Activated CD8-positive, alpha-beta T cell treated with anti-CD3 and anti-CD28 coated beads for 36 hours (primary cell): ENCODE measurements around the gene IL9. TPM values are rescaled to one million over a fixed set of nuclear protein-coding genes. Genes with fewer than 3 reads are reported as not detected.

Source experiments
- ATAC-seq: fragments of 200-7000 bp; cut with Tn5 transposase; one replicate; pipeline ENCODE4 v1.10.0; 2021; ENCODE audit warnings: mild to moderate bottlenecking, moderate library complexity
- CTCF ChIA-PET: fragments of 350-600 bp; sonication (Branson Sonifier 250); formaldehyde crosslinking; loops from one replicate; lab custom pipeline; 2021; ENCODE audit warnings: antibody characterized with exemption; lab: Charles Lee
- POLR2A ChIA-PET: fragments of 350-600 bp; sonication (Branson Sonifier 250); formaldehyde crosslinking; loops from one replicate; lab custom pipeline; 2021; ENCODE audit warnings: antibody characterized with exemption; lab: Charles Lee
- DNase-seq: peaks from one replicate; pipeline ENCODE4 v3.0.0-alpha.2; 2020
- H3K27ac Mint-ChIP-seq: one replicate; pipeline ENCODE4 v1.8.0; 2021; ENCODE audit warnings: mild to moderate bottlenecking, mixed read lengths
- H3K27me3 Mint-ChIP-seq: one replicate; pipeline ENCODE4 v1.8.0; 2021; ENCODE audit warnings: mixed read lengths
- H3K36me3 Mint-ChIP-seq: one replicate; pipeline ENCODE4 v1.8.0; 2021; ENCODE audit warnings: low read depth, mixed read lengths
- H3K4me1 Mint-ChIP-seq: one replicate; pipeline ENCODE4 v1.8.0; 2021; ENCODE audit warnings: low read depth, mixed read lengths
- H3K4me3 Mint-ChIP-seq: one replicate; pipeline ENCODE4 v1.8.0; 2021; ENCODE audit warnings: mild to moderate bottlenecking, moderate library complexity, mixed read lengths
- H3K9me3 Mint-ChIP-seq: one replicate; pipeline ENCODE4 v1.8.0; 2021; ENCODE audit warnings: mixed read lengths
- CTCF ChIP-seq: fragments of 200-600 bp; IDR thresholded peaks from one replicate; pipeline ENCODE4 v1.8.0; 2022; ENCODE audit warnings: antibody characterized with exemption, mild to moderate bottlenecking
- intact Hi-C: fragments of 100-400 bp; cut with micrococcal nuclease; formaldehyde crosslinking; loops from one replicate; pipeline ENCODE4 v1.10.0; 2022
- total RNA-seq, 2 experiments: library from RNA; stranded (reverse); gene quantifications; one replicate each; pipeline ENCODE4 v1.2.3, GENCODE V29; 2021

Gene IL9
- total RNA-seq, 2 experiments from 2014 or later = not detected

GRCh38 chr5:135937245-135937911, 41.7 kb upstream of the IL9 start:
- Mint-ChIP-seq H3K4me3 (no peak overlapping the region), H3K4me1 (no peaks in the 10 kb centered on the region), H3K27me3 (peaks cover 13% of the 10 kb centered on the region), H3K27ac (no peak overlapping the region), H3K36me3 (no peaks in the 10 kb centered on the region), H3K9me3 (no peaks in the 10 kb centered on the region)
- ATAC-seq (no peak), DNase-seq (no peak)
- TF ChIP-seq CTCF = no peak
- intact Hi-C loops = no loop called here
- ChIA-PET CTCF (interaction anchor here (0.8 to 1.3 kb wide), 2 partner anchors 19 to 145 kb away, joined by 3 to 5 read pairs; no protein-coding TSS in a partner anchor), POLR2A (no interaction called here)

DNA sequence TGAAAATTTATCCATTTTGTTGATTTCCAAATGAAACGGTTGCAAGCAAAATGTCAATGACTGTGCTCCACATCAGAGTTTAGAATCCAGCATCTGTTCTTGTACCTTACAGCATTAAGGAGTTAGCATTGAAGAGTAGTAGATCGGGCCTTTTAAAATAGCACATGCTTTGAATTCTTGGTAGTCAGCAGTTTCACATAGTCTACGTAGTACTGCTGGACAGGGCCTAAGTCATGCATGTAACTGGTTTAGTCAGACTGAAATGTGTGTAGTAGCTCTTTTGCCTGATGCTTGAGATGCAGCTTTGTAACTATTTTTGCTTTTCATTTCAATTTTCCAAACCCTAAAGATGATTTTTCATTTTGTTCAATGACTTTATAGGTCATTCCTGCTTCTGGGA, 39.3 kb upstream of the IL9 start:
- no peak for TF ChIP-seq CTCF
- H3K9me3 Mint-ChIP-seq = no peaks in the 10 kb centered on the region
- POLR2A ChIA-PET = no interaction called here
- intact Hi-C loops = no loop called here
- no peaks in the 10 kb centered on the region for H3K4me1 Mint-ChIP-seq
- no peaks in the 10 kb centered on the region for H3K36me3 Mint-ChIP-seq
- no peak overlapping the region for H3K4me3 Mint-ChIP-seq
- H3K27me3 Mint-ChIP-seq = peaks cover 18% of the 10 kb centered on the region
- no peak overlapping the region for H3K27ac Mint-ChIP-seq
- ATAC-seq = no peak
- CTCF ChIA-PET = interaction anchor here (1.0 kb wide), 1 partner anchor 10 kb away, joined by 3 read pairs; no protein-coding TSS in a partner anchor
- no peak for DNase-seq

GRCh38 chr5:135930949-135931295, 35.3 kb upstream of the IL9 start:
- no peak overlapping the region for H3K4me3 Mint-ChIP-seq
- H3K4me1 Mint-ChIP-seq = no peaks in the 10 kb centered on the region
- ChIA-PET CTCF (no interaction called here), POLR2A (no interaction called here)
- no peaks in the 10 kb centered on the region for H3K9me3 Mint-ChIP-seq
- H3K36me3 Mint-ChIP-seq = no peaks in the 10 kb centered on the region
- DNase-seq (no peak), ATAC-seq (no peak)
- peaks cover 43% of the 10 kb centered on the region for H3K27me3 Mint-ChIP-seq
- H3K27ac Mint-ChIP-seq = no peak overlapping the region
- intact Hi-C loops = no loop called here
- no peak for TF ChIP-seq CTCF

GRCh38 chr5:135930029-135930948, 34.6 kb upstream of the IL9 start:
- DNase-seq (no peak), ATAC-seq (no peak)
- Mint-ChIP-seq H3K27ac (no peak overlapping the region), H3K36me3 (no peaks in the 10 kb centered on the region), H3K4me3 (no peak overlapping the region), H3K4me1 (no peaks in the 10 kb centered on the region), H3K9me3 (no peaks in the 10 kb centered on the region), H3K27me3 (peaks cover 44% of the 10 kb centered on the region)
- TF ChIP-seq CTCF = no peak
- ChIA-PET POLR2A (no interaction called here), CTCF (no interaction called here)
- intact Hi-C loops = no loop called here

DNA sequence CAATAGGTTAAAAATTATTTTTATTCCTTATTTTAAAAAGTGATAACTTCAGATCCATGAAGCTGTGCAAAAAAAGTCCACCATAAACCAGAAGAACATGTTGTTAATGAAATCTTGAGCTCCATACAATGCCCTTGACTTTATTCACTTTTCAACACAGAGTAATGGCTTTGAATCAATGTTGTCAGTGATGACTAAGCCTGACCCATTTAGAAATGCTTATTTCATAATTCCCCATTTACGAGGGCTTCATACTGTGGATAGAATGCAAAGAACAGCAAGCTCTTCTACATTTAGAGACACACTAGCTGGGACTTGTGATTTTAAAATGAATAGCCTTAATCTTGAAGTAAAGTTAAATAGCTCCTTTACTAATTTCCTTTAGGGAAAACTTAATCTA, 25.7 kb upstream of the IL9 start:
- CTCF ChIA-PET = interaction anchor here (1.0 kb wide), 1 partner anchor 33 kb away, joined by 4 read pairs; no protein-coding TSS in a partner anchor
- no peak for TF ChIP-seq CTCF
- H3K36me3 Mint-ChIP-seq = no peaks in the 10 kb centered on the region

More for the DNA sequence above, 25.7 kb upstream of the IL9 start:
- peaks cover 2% of the 10 kb centered on the region for H3K4me1 Mint-ChIP-seq
- H3K27me3 Mint-ChIP-seq = peaks cover 41% of the 10 kb centered on the region
- intact Hi-C loops = no loop called here
- no peak overlapping the region for H3K4me3 Mint-ChIP-seq
- POLR2A ChIA-PET = no interaction called here
- ATAC-seq (no peak), DNase-seq (no peak)
- no peaks in the 10 kb centered on the region for H3K9me3 Mint-ChIP-seq
- no peak overlapping the region for H3K27ac Mint-ChIP-seq
